IMR-90 (cell line): ENCODE data around the gene PARP1. TPM values are rescaled to one million over a fixed set of nuclear protein-coding genes. Genes with fewer than 3 reads are reported as not detected.

Experiments
- ATAC-seq: fragments of 200-7000 bp; cut with Tn5 transposase; 2 replicates; pipeline ENCODE4 v1.9.1; 2020; ENCODE audit warnings: low read depth, mild to moderate bottlenecking, moderate library complexity
- BruUV-seq: library from RNA; stranded (reverse); fragments of 400-500 nt; replicated peaks from 2 replicates; lab custom pipeline; 2021; lab: Mats Ljungman, UMichigan
- CTCF ChIA-PET: fragments of 300-600 bp; formaldehyde crosslinking; extraction: SDS; loops from one replicate; lab custom pipeline; 2021; ENCODE audit warnings: antibody characterized with exemption; lab: Yijun Ruan, JAX
- POLR2A ChIA-PET: fragments of 300-600 bp; sonication (Branson Sonifier 250); formaldehyde crosslinking; loops from one replicate; lab custom pipeline; 2022; ENCODE audit warnings: antibody characterized with exemption; ENCODE audit not compliant: unreplicated experiment; lab: Charles Lee
- DNase-seq: peaks from one replicate; pipeline ENCODE4 v3.0.0; 2013
- H2AFZ ChIP-seq: replicated peaks from 2 replicates; pipeline ENCODE3; 2013; ENCODE audit warnings: low read length, mild to moderate bottlenecking; ENCODE audit not compliant: poor library complexity
- H2AK5ac ChIP-seq: 2 replicates; pipeline ENCODE4 v1.6.1; 2013; ENCODE audit warnings: low read depth, low read length, inconsistent platforms
- H2AK9ac ChIP-seq: replicated peaks from 2 replicates; pipeline ENCODE3; 2013; ENCODE audit warnings: mild to moderate bottlenecking, low read depth, low read length, moderate library complexity; ENCODE audit not compliant: poor library complexity
- H2BK120ac ChIP-seq: 2 replicates; pipeline ENCODE4 v1.6.1; 2013; ENCODE audit warnings: low read depth, low read length, inconsistent platforms
- H2BK15ac ChIP-seq: 3 replicates; pipeline ENCODE4 v1.6.1; 2013; ENCODE audit warnings: low read depth, low read length, inconsistent platforms
- H2BK20ac ChIP-seq: 2 replicates; pipeline ENCODE4 v1.6.1; 2013; ENCODE audit warnings: low read depth, mild to moderate bottlenecking, inconsistent platforms, low read length, moderate library complexity
- H2BK5ac ChIP-seq: 2 replicates; pipeline ENCODE4 v1.6.1; 2013; ENCODE audit warnings: mild to moderate bottlenecking, low read depth, low read length, inconsistent platforms; ENCODE audit not compliant: poor library complexity, severe bottlenecking
- H3K14ac ChIP-seq: replicated peaks from 2 replicates; pipeline ENCODE4 v1.6.1; 2013; ENCODE audit warnings: low read depth, low read length, inconsistent platforms
- H3K18ac ChIP-seq: 2 replicates; pipeline ENCODE4 v1.6.1; 2013; ENCODE audit warnings: low read depth, low read length, control low read depth
- H3K23ac ChIP-seq: 2 replicates; pipeline ENCODE4 v1.6.1; 2013; ENCODE audit warnings: low read depth, low read length, inconsistent platforms
- H3K27ac ChIP-seq: 2 replicates; pipeline ENCODE4 v1.5.1; 2013; ENCODE audit warnings: mild to moderate bottlenecking, control low read depth, low read length; ENCODE audit not compliant: insufficient read depth
- H3K27me3 ChIP-seq: 2 replicates; pipeline ENCODE4 v1.6.1; 2013; ENCODE audit warnings: low read length; ENCODE audit not compliant: control insufficient read depth, insufficient read depth
- H3K36me3 ChIP-seq: 2 replicates; pipeline ENCODE4 v1.6.1; 2013; ENCODE audit warnings: low read length, mixed read lengths; ENCODE audit not compliant: control insufficient read depth, insufficient read depth
- H3K4ac ChIP-seq: 2 replicates; pipeline ENCODE4 v1.6.1; 2013; ENCODE audit warnings: low read depth, low read length, inconsistent platforms
- H3K4me1 ChIP-seq: 2 replicates; pipeline ENCODE4 v1.6.1; 2013; ENCODE audit warnings: low read length, mixed read lengths; ENCODE audit not compliant: control insufficient read depth, insufficient read depth
- H3K4me2 ChIP-seq: 2 replicates; pipeline ENCODE4 v1.6.1; 2013; ENCODE audit warnings: low read depth, mild to moderate bottlenecking, control low read depth, low read length, moderate library complexity
- H3K4me3 ChIP-seq: 2 replicates; pipeline ENCODE4 v1.5.1; 2013; ENCODE audit warnings: low read depth, mild to moderate bottlenecking, control low read depth, low read length, moderate library complexity; ENCODE audit not compliant: insufficient read depth
- H3K56ac ChIP-seq: 2 replicates; pipeline ENCODE4 v1.6.1; 2013; ENCODE audit warnings: low read length, inconsistent platforms; ENCODE audit not compliant: insufficient read depth; ENCODE audit errors: extremely low read depth
- H3K79me1 ChIP-seq, 2 experiments: 2 replicates each; pipeline ENCODE4 v1.6.1; 2013; ENCODE audit warnings: low read length in 2 of 2, inconsistent platforms in 1 of 2, low read depth in 1 of 2
- H3K9ac ChIP-seq: 2 replicates; pipeline ENCODE4 v1.6.1; 2013; ENCODE audit warnings: low read depth, low read length, control low read depth
- H3K9me1 ChIP-seq: 2 replicates; pipeline ENCODE4 v1.6.1; 2013; ENCODE audit warnings: low read length, inconsistent platforms; ENCODE audit not compliant: insufficient read depth
- H3K9me3 ChIP-seq: 2 replicates; pipeline ENCODE4 v1.6.1; 2013; ENCODE audit warnings: low read length; ENCODE audit not compliant: control insufficient read depth, insufficient read depth
- H4K20me1 ChIP-seq: 2 replicates; pipeline ENCODE4 v1.6.1; 2013; ENCODE audit warnings: low read length, inconsistent platforms; ENCODE audit not compliant: insufficient read depth
- H4K5ac ChIP-seq: 2 replicates; pipeline ENCODE4 v1.6.1; 2013; ENCODE audit warnings: mild to moderate bottlenecking, low read depth, low read length, control low read depth
- H4K8ac ChIP-seq, 2 experiments: 2 replicates each; pipeline ENCODE4 v1.6.1; 2013; ENCODE audit warnings: low read depth in 2 of 2, low read length in 2 of 2, control low read depth in 1 of 2, inconsistent platforms in 1 of 2
- H4K91ac ChIP-seq: 2 replicates; pipeline ENCODE4 v1.6.1; 2013; ENCODE audit warnings: low read depth, low read length, inconsistent platforms; ENCODE audit not compliant: insufficient read depth
- MAFK ChIP-seq: IDR thresholded peaks from 2 replicates; pipeline ENCODE4 v1.6.1; 2012; ENCODE audit warnings: low read depth, low read length, improper control_type of control experiment
- NFE2L2 ChIP-seq: fragments of 150-350 bp; IDR thresholded peaks from 2 replicates; pipeline ENCODE4 v1.6.1; 2016; ENCODE audit warnings: low read depth, mild to moderate bottlenecking, low read length
- RAD21 ChIP-seq: IDR thresholded peaks from 2 replicates; pipeline ENCODE4 v1.6.1; 2012; ENCODE audit warnings: low read length, improper control_type of control experiment
- USF2 ChIP-seq: fragments of 150-350 bp; IDR thresholded peaks from 2 replicates; pipeline ENCODE4 v1.6.1; 2017; ENCODE audit warnings: mild to moderate bottlenecking, antibody characterized with exemption, low read length, low read depth
- WGBS, 2 experiments: methylation state at CpG; one replicate each; pipeline versions ENCODE4 v1.1.5 to v1.1.7; 2013; ENCODE audit warnings: missing lambda C conversion rate in 2 of 2; ENCODE audit not compliant: insufficient read length in 1 of 2; ENCODE audit errors: extremely low coverage in 2 of 2; 5-methylcytosine and 5-hydroxymethylcytosine counted together
- dilution Hi-C: fragments of 300-500 bp; cut with HindIII; formaldehyde crosslinking; loops from one replicate; pipeline ENCODE4 v1.14.3; 2018; ENCODE audit warnings: low sequenced_read_pairs; ENCODE audit not compliant: unreplicated experiment
- in situ Hi-C: fragments of 300-500 bp; cut with MboI; formaldehyde crosslinking; loops from 3 replicates; pipeline ENCODE4 v1.14.3; 2019; ENCODE audit warnings: low sequenced_read_pairs, inconsistent platforms, mixed read lengths
- intact Hi-C: fragments of 100-400 bp; cut with micrococcal nuclease; formaldehyde crosslinking; loops from 2 replicates; pipeline ENCODE4 v1.10.0; 2022
- polyA plus RNA-seq, 3 experiments: library from polyadenylated mRNA; depleted of rRNA; stranded (reverse); fragments of >200 nt; gene quantifications; 2 replicates each; pipeline ENCODE4 v1.2.3, GENCODE V29; 2012; ENCODE audit warnings: low replicate concordance in 1 of 3
- total RNA-seq: library from RNA; depleted of rRNA; stranded (reverse); fragments of >200 nt; gene quantifications from 2 replicates; pipeline ENCODE4 v1.2.3, GENCODE V29; 2012

PARP1 gene
- total and polyA plus RNA-seq, 2 of the 4 experiments (the other 2 are of a cell fraction): 86.5 to 105 TPM

GRCh38 chr1:226364901-226365565 lies 42.9 kb downstream of the PARP1 start:
- in situ Hi-C loops: no loop called here
- 48% methylated on average over 11 of the region's 15 CpGs; no CpG with 5 or more reads in 1 of the 2 experiments for WGBS, 2 experiments
- ChIA-PET CTCF (interaction anchor here (1.5 kb wide), 1 partner anchor 9 kb away, joined by 3 read pairs; no protein-coding TSS in a partner anchor), POLR2A (interaction anchor here (0.6 to 0.7 kb wide), 2 partner anchors 9 to 186 kb away, joined by 3 to 10 read pairs; no protein-coding TSS in a partner anchor)
- no peak overlapping the region for H2AFZ ChIP-seq
- H3K9me3 ChIP-seq: no peaks in the 10 kb centered on the region
- H3K14ac ChIP-seq: no peak overlapping the region
- peaks cover 0 to 4% of the 10 kb centered on the region in 2 experiments; a peak in 1 of 4 replicates for H3K79me1 ChIP-seq
- H2BK120ac ChIP-seq: no peak overlapping the region
- no peak overlapping the region for H4K91ac ChIP-seq
- intact Hi-C loops: no loop called here
- H4K8ac ChIP-seq: no peak overlapping the region
- no peak overlapping the region for H2AK9ac ChIP-seq
- H3K56ac ChIP-seq: no peak overlapping the region
- no peaks in the 10 kb centered on the region for H3K27me3 ChIP-seq
- H2BK20ac ChIP-seq: no peak overlapping the region
- H3K4me2 ChIP-seq: no peak overlapping the region
- H4K20me1 ChIP-seq: no peaks in the 10 kb centered on the region
- H3K4me3 ChIP-seq: no peak overlapping the region
- peaks cover 60% of the 10 kb centered on the region for H3K36me3 ChIP-seq
- no peak overlapping the region for H3K9ac ChIP-seq
- H4K5ac ChIP-seq: no peak overlapping the region
- ATAC-seq: no peak
- peaks cover 3% of the 10 kb centered on the region; the same call in 1 of the 2 replicates for H3K4me1 ChIP-seq
- no peak overlapping the region for H3K18ac ChIP-seq
- H2BK5ac ChIP-seq: no peak overlapping the region
- H2BK15ac ChIP-seq: no peak overlapping the region
- no peak overlapping the region for H3K23ac ChIP-seq
- TF ChIP-seq MAFK: no peak
- no peak for TF ChIP-seq USF2
- no peak for TF ChIP-seq RAD21
- TF ChIP-seq NFE2L2: no peak
- H3K4ac ChIP-seq: no peak overlapping the region
- DNase-seq: no peak
- H2AK5ac ChIP-seq: no peak overlapping the region
- peaks cover 6% of the 10 kb centered on the region; the same call in 1 of the 2 replicates for H3K9me1 ChIP-seq
- no TSS peak for BruUV-seq
- dilution Hi-C loops: no loop called here
- H3K27ac ChIP-seq: no peak overlapping the region
